NCI-H187 (cell line): Measurements from ENCODE around the gene LPP.
"Not testable (repeated sequence)": the region's sequence is repeated elsewhere in the genome, so short reads cannot be mapped to it uniquely, and the experiment has no call there.

Source experiments
- DNase-seq, 2 experiments: peaks; one replicate each; lab custom pipeline; 2025; lab: John Stamatoyannopoulos, UW

The LPP gene

GRCh38 chr3:188677344-188677743 lies 523.4 kb downstream of the LPP start:
- DNase-seq: no peak

- DNase-seq: no peak
These were observed 526.2 kb downstream of the LPP start for GRCh38 chr3:188680189-188680588.

- DNase-seq: no peak
These were observed 526.6 kb downstream of the LPP start for GRCh38 chr3:188680605-188681004.

- DNase-seq: no peak
These were observed 528.4 kb downstream of the LPP start for GRCh38 chr3:188682316-188682715.

- no peak for DNase-seq
These were observed 529.1 kb downstream of the LPP start for GRCh38 chr3:188683032-188683521.

- DNase-seq: no peak
These were observed 530.3 kb downstream of the LPP start for GRCh38 chr3:188684276-188684675.

GRCh38 chr3:188685789-188686188 lies 531.8 kb downstream of the LPP start:
- DNase-seq: no peak

GRCh38 chr3:188686324-188686723 lies 532.4 kb downstream of the LPP start:
- DNase-seq: no peak

- no peak for DNase-seq
These were observed 533.4 kb downstream of the LPP start for GRCh38 chr3:188687389-188687788.

- DNase-seq: no peak
These were observed 535.2 kb downstream of the LPP start for GRCh38 chr3:188689101-188689574.

- DNase-seq: no peak
These were observed 536.1 kb downstream of the LPP start for GRCh38 chr3:188690064-188690463.

GRCh38 chr3:188691004-188691403 lies 537.0 kb downstream of the LPP start:
- DNase-seq: no peak

GRCh38 chr3:188691665-188692064 lies 537.7 kb downstream of the LPP start:
- DNase-seq: no peak

GRCh38 chr3:188692700-188693099 lies 538.7 kb downstream of the LPP start:
- no peak for DNase-seq

- DNase-seq: no peak
These were observed 539.5 kb downstream of the LPP start for GRCh38 chr3:188693435-188693834.

GRCh38 chr3:188695241-188695640 lies 541.3 kb downstream of the LPP start:
- no peak for DNase-seq

GRCh38 chr3:188697127-188697526 lies 543.2 kb downstream of the LPP start:
- DNase-seq: no peak

- no peak for DNase-seq
These were observed 544.5 kb downstream of the LPP start for GRCh38 chr3:188698436-188698835.

- no peak for DNase-seq
These were observed 546.5 kb downstream of the LPP start for GRCh38 chr3:188700501-188700900.

- DNase-seq: no peak
These were observed 547.0 kb downstream of the LPP start for GRCh38 chr3:188700918-188701317.

GRCh38 chr3:188701485-188701969 lies 547.6 kb downstream of the LPP start:
- DNase-seq: no peak

GRCh38 chr3:188702028-188702427 lies 548.1 kb downstream of the LPP start:
- DNase-seq: not testable (repeated sequence)

- no peak for DNase-seq
These were observed 552.2 kb downstream of the LPP start for GRCh38 chr3:188706176-188706575.

GRCh38 chr3:188706599-188706998 lies 552.6 kb downstream of the LPP start:
- no peak for DNase-seq
